Activated naive CD4-positive, alpha-beta T cell treated with Interleukin-2 at 50 U/mL for 16 hours (primary cell): ENCODE measurements around the gene CTXN2.

Experiments
- DNase-seq: peaks from one replicate; pipeline ENCODE4 v3.0.0-alpha.2; 2020

Gene CTXN2

GRCh38 chr15:48225771-48226170, 34.3 kb downstream of the CTXN2 start:
- DNase-seq: no peak

- no peak for DNase-seq
Observed at GRCh38 chr15:48230498-48230897, 39.0 kb downstream of the CTXN2 start.

- DNase-seq: no peak
Observed at GRCh38 chr15:48233246-48233645, 41.8 kb downstream of the CTXN2 start.

DNA sequence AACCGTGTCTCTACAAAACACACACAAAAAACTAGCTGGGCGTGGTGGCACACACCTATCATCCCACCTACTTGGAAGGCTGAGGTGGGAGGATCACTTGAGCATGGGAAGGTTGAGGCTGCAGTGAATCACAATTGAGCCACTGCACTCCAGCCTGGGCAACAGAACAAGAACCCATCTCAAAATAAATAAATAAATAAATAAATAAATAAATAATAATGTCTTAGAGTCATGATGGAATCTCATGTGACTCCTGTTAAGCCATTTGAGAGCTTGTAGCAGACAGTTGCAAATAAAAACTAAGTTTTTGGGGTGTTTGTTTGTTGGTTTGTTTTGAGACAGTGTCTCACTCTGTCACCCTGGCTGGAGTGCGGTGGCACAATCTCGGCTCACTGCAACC, 47.9 kb downstream of the CTXN2 start:
- DNase-seq: no peak

GRCh38 chr15:48242015-48242414, 50.5 kb downstream of the CTXN2 start:
- no peak for DNase-seq

DNA sequence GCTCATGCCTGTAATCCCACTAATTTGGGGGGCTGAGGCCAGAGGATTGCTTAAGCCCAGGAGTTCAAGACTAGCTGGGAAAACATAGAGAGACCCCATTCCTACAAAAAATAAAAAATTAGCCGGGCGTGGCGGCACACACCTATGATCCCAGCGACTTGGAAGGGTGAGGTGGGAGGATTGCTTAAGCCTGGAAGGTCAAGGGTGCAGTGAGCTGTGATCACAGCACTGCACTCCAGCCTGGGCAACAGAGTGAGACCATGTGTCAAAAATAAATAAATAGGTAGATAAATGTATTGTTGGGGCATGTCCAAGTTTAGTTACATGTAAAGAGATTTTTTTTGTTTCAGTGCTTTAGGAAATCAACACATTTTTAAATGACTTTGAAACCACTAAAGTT, 51.1 kb downstream of the CTXN2 start:
- DNase-seq: no peak

- DNase-seq: no peak
Observed at GRCh38 chr15:48244921-48245320, 53.5 kb downstream of the CTXN2 start.

- no peak for DNase-seq
Observed at GRCh38 chr15:48248414-48248813, 56.9 kb downstream of the CTXN2 start.

- no peak for DNase-seq
Observed at GRCh38 chr15:48250640-48251076, 59.2 kb downstream of the CTXN2 start.

- DNase-seq: no peak
Observed at GRCh38 chr15:48253172-48253571, 61.7 kb downstream of the CTXN2 start.
